PFSK-1 (cell line): ENCODE data around the gene SARS1.

ENCODE experiments used
- POLR2AphosphoS5 ChIP-seq: IDR thresholded peaks from 2 replicates; pipeline ENCODE4 v1.6.1; 2012; ENCODE audit warnings: low read depth, mild to moderate bottlenecking, control low read depth, low read length, moderate library complexity
- REST ChIP-seq, 2 experiments: IDR thresholded peaks; 2 replicates each; pipeline versions ENCODE4 v1.6.1 to v1.8.0; 2011 to 2012; ENCODE audit warnings: low read depth in 2 of 2, low read length in 2 of 2, control low read depth in 1 of 2, inconsistent platforms in 1 of 2, mild to moderate bottlenecking in 1 of 2, moderate library complexity in 1 of 2; ENCODE audit not compliant: insufficient read depth in 1 of 2
- SIN3A ChIP-seq: IDR thresholded peaks from 2 replicates; pipeline ENCODE4 v1.6.1; 2012; ENCODE audit warnings: mild to moderate bottlenecking, low read length, moderate library complexity, borderline replicate concordance; ENCODE audit not compliant: insufficient read depth
- TAF1 ChIP-seq: IDR thresholded peaks from 2 replicates; pipeline ENCODE4 v1.6.1; 2012; ENCODE audit warnings: low read length, control low read depth, borderline replicate concordance; ENCODE audit not compliant: insufficient read depth

- TF ChIP-seq POLR2AphosphoS5 = no peak
- no peak for TF ChIP-seq REST (IDR thresholded peaks at IDR 0.05; ENCODE audit: insufficient read depth in 1 of 2, low read depth in 2 of 2, low read length in 2 of 2)
- no peak for TF ChIP-seq SIN3A
- no peak for TF ChIP-seq TAF1
Observed at GRCh38 chr1:109252893-109253802, 39.4 kb downstream of the SARS1 start.
